Endothelial cell of umbilical vein (primary cell): ENCODE measurements around the gene FAM168B. TPM values are rescaled to one million over a fixed set of nuclear protein-coding genes. Genes with fewer than 3 reads are reported as not detected.

Experiments
- BruUV-seq: library from RNA; stranded (reverse); fragments of 400-500 nt; replicated peaks from 2 replicates; lab custom pipeline; 2021; lab: Mats Ljungman, UMichigan
- CTCF ChIA-PET: fragments of 300-600, 350-600 bp; sonication (Branson Sonifier 250); formaldehyde crosslinking; loops from one replicate; lab custom pipeline; 2021; ENCODE audit warnings: antibody characterized with exemption, inconsistent platforms; lab: Charles Lee
- POLR2A ChIA-PET: fragments of 300-600, 350-600 bp; sonication (Branson Sonifier 250); formaldehyde crosslinking; loops from one replicate; lab custom pipeline; 2021; ENCODE audit warnings: antibody characterized with exemption, inconsistent platforms; lab: Charles Lee
- DNase-seq: peaks from one replicate; pipeline ENCODE4 v3.0.0-alpha.2; 2011; ENCODE audit warnings: low read depth, low spot score
- FAIRE-seq: peaks from 2 replicates; lab custom pipeline; 2011; peaks lifted over from hg19 to GRCh38; lab: Jason Lieb, UNC
- H2AFZ ChIP-seq: 2 replicates; pipeline ENCODE4 v1.6.0; 2012; ENCODE audit warnings: low read depth, low read length, control low read depth, inconsistent platforms
- H3K27ac ChIP-seq: 2 replicates; pipeline ENCODE4 v1.5.1; 2011; ENCODE audit warnings: low read depth, mild to moderate bottlenecking, control low read depth, low read length, moderate library complexity; ENCODE audit not compliant: insufficient read depth
- H3K27me3 ChIP-seq, 2 experiments: 2 replicates each; pipeline versions ENCODE4 v1.6.0 to v1.6.1; 2011; ENCODE audit warnings: low read length in 2 of 2, mixed read lengths in 1 of 2; ENCODE audit not compliant: control insufficient read depth in 2 of 2, insufficient read depth in 2 of 2
- H3K36me3 ChIP-seq, 2 experiments: 2 replicates in 1 of 2; 3 replicates in 1 of 2; pipeline ENCODE4 v1.5.1; 2011; ENCODE audit warnings: low read length in 2 of 2, mild to moderate bottlenecking in 1 of 2, moderate library complexity in 1 of 2; ENCODE audit not compliant: control insufficient read depth in 2 of 2, insufficient read depth in 2 of 2; ENCODE audit errors: extremely low read depth in 1 of 2
- H3K4me1 ChIP-seq: 3 replicates; pipeline ENCODE4 v1.5.1; 2011; ENCODE audit warnings: mild to moderate bottlenecking, low read length; ENCODE audit not compliant: control insufficient read depth, insufficient read depth; ENCODE audit errors: extremely low read depth
- H3K4me2 ChIP-seq: 2 replicates; pipeline ENCODE4 v1.6.1; 2011; ENCODE audit warnings: low read length, control low read depth, mixed read lengths; ENCODE audit not compliant: insufficient read depth
- H3K4me3 ChIP-seq, 3 experiments: fragments of 200-600 bp in 1 of 3; sonication (generic), shearing (Covaris generic) in 1 of 3; replicated peaks in 1 of 3; 2 replicates each; pipeline ENCODE4 v1.5.1; 2011 to 2016; ENCODE audit warnings: control low read depth in 3 of 3, low read length in 3 of 3, mild to moderate bottlenecking in 2 of 3, inconsistent platforms in 1 of 3, low read depth in 1 of 3, moderate library complexity in 1 of 3; ENCODE audit not compliant: insufficient read depth in 1 of 3
- H3K79me2 ChIP-seq: 2 replicates; pipeline ENCODE4 v1.6.0; 2012; ENCODE audit warnings: low read length, inconsistent platforms; ENCODE audit not compliant: control insufficient read depth, insufficient read depth
- H3K9ac ChIP-seq: replicated peaks from 2 replicates; pipeline ENCODE3; 2011; ENCODE audit warnings: low read length, control low read depth; ENCODE audit not compliant: insufficient read depth; ENCODE audit errors: extremely low read depth
- H3K9me1 ChIP-seq: replicated peaks from 3 replicates; pipeline ENCODE4 v1.6.0; 2011; ENCODE audit warnings: mild to moderate bottlenecking, low read length; ENCODE audit not compliant: control insufficient read depth, insufficient read depth; ENCODE audit errors: extremely low read depth
- H3K9me3 ChIP-seq: replicated peaks from 2 replicates; pipeline ENCODE4 v1.5.1; 2012; ENCODE audit warnings: low read length, inconsistent platforms; ENCODE audit not compliant: control insufficient read depth, insufficient read depth
- H4K20me1 ChIP-seq: replicated peaks from 2 replicates; pipeline ENCODE3; 2011; ENCODE audit warnings: mild to moderate bottlenecking, low read length; ENCODE audit not compliant: control insufficient read depth, insufficient read depth; ENCODE audit errors: extremely low read depth
- FOS ChIP-seq: IDR thresholded peaks from 2 replicates; pipeline ENCODE4 v1.6.1; 2011; ENCODE audit warnings: mild to moderate bottlenecking, low read length, moderate library complexity, borderline replicate concordance; ENCODE audit not compliant: insufficient read depth
- JUN ChIP-seq: IDR thresholded peaks from 2 replicates; pipeline ENCODE4 v1.6.1; 2011; ENCODE audit warnings: borderline replicate concordance, low read depth; ENCODE audit not compliant: insufficient read length, insufficient read depth
- MYC ChIP-seq: IDR thresholded peaks from one replicate; pipeline ENCODE4 v1.6.1; 2011; ENCODE audit warnings: mild to moderate bottlenecking, low read depth, low read length
- POLR2A ChIP-seq: IDR thresholded peaks from 2 replicates; pipeline ENCODE4 v1.6.1; 2012; ENCODE audit warnings: low read depth, mild to moderate bottlenecking, control low read depth, low read length
- POLR2AphosphoS5 ChIP-seq: IDR thresholded peaks from 2 replicates; pipeline ENCODE4 v1.6.1; 2012; ENCODE audit warnings: low read depth, mild to moderate bottlenecking, control low read depth, low read length, moderate library complexity; ENCODE audit not compliant: insufficient read depth
- dilution Hi-C: fragments of 300-500 bp; cut with MboI; formaldehyde crosslinking; loops from one replicate; pipeline ENCODE4 v1.15.0; 2019; ENCODE audit warnings: low sequenced_read_pairs; ENCODE audit not compliant: extremely low pct_ligation_motif_present
- intact Hi-C: fragments of 100-400 bp; cut with micrococcal nuclease; formaldehyde crosslinking; loops from one replicate; pipeline ENCODE4 v1.10.0; 2022
- polyA plus RNA-seq, 4 experiments: library from polyadenylated mRNA; depleted of rRNA in 3 of 4; stranded (reverse) in 3 of 4; unstranded in 1 of 4; fragments of >200 nt; gene quantifications; 2 replicates each; pipeline versions ENCODE4 v1.2.1 to v1.2.3, GENCODE V29; 2011 to 2012; ENCODE audit warnings: missing spikeins in 1 of 4
- total RNA-seq: library from RNA; stranded (reverse); gene quantifications from 2 replicates; pipeline ENCODE4 v1.2.3, GENCODE V29; 2021
- TF ChIP-seq, protein P1 (sequence below): IDR thresholded peaks from 2 replicates; pipeline ENCODE4 v1.6.1; 2011; ENCODE audit not compliant: insufficient read depth, insufficient read length
- TF ChIP-seq, protein P2 (sequence below), 2 donors: IDR thresholded peaks; 1 replicate in 1 of 2; 2 replicates in 1 of 2; pipeline ENCODE4 v1.5.1; 2011; ENCODE audit warnings: low read length in 2 of 2, mild to moderate bottlenecking in 2 of 2, moderate library complexity in 2 of 2, control low read depth in 1 of 2, inconsistent platforms in 1 of 2, low read depth in 1 of 2; ENCODE audit not compliant: insufficient read depth in 1 of 2; ENCODE audit errors: extremely low read depth in 1 of 2

Gene FAM168B
- total and polyA plus RNA-seq, 2 donors (not counting 3 experiments of a cell fraction or from before 2014, with no cell fraction given), result 109 to 183 TPM

DNA sequence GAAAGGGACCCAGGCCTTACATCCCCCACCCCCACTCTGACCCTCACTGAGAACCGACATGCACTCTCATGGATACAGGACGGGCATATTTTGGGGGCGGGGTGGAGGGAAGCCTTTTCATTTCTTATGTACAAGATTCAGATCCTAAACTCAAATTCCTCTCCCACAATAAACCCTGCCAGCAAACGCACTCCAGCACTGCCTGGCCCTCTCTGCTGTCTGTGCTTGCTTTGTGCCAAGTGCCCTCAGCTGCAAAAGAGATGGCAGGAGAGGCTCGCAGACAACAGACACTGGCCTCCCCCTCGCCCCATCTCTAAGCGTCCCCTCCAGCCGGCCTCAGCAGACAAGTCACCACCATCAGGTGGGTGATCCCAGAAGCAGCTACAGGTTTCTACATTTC, 42.4 kb downstream of the FAM168B start:
- H2AFZ ChIP-seq, result no peak overlapping the region
- no peaks in the 10 kb centered on the region for H3K9me3 ChIP-seq
- ChIA-PET POLR2A (no interaction called here), CTCF (no interaction called here)
- no TSS peak for BruUV-seq
- H4K20me1 ChIP-seq, result peaks cover 6% of the 10 kb centered on the region
- H3K4me1 ChIP-seq, result no peaks in the 10 kb centered on the region
- no peak overlapping the region for H3K27ac ChIP-seq
- H3K79me2 ChIP-seq, result peaks cover 15% of the 10 kb centered on the region
- TF ChIP-seq POLR2AphosphoS5 (no peak), POLR2A (no peak), JUN (no peak)
- TF ChIP-seq, protein P1, sequence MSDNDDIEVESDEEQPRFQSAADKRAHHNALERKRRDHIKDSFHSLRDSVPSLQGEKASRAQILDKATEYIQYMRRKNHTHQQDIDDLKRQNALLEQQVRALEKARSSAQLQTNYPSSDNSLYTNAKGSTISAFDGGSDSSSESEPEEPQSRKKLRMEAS, result no peak
- TF ChIP-seq, protein P2, sequence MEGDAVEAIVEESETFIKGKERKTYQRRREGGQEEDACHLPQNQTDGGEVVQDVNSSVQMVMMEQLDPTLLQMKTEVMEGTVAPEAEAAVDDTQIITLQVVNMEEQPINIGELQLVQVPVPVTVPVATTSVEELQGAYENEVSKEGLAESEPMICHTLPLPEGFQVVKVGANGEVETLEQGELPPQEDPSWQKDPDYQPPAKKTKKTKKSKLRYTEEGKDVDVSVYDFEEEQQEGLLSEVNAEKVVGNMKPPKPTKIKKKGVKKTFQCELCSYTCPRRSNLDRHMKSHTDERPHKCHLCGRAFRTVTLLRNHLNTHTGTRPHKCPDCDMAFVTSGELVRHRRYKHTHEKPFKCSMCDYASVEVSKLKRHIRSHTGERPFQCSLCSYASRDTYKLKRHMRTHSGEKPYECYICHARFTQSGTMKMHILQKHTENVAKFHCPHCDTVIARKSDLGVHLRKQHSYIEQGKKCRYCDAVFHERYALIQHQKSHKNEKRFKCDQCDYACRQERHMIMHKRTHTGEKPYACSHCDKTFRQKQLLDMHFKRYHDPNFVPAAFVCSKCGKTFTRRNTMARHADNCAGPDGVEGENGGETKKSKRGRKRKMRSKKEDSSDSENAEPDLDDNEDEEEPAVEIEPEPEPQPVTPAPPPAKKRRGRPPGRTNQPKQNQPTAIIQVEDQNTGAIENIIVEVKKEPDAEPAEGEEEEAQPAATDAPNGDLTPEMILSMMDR (IDR thresholded peaks at IDR 0.05; ENCODE audit: extremely low read depth in 1 of 2, insufficient read depth in 1 of 2, low read depth in 1 of 2, low read length in 2 of 2), result no peak
- H3K36me3 ChIP-seq, result peaks cover 24 to 58% of the 10 kb centered on the region in 2 experiments
- H3K9me1 ChIP-seq, result no peaks in the 10 kb centered on the region
- intact Hi-C loops (no loop called here), dilution Hi-C loops (no loop called here)
- H3K9ac ChIP-seq, result no peak overlapping the region
- H3K4me3 ChIP-seq, result no peak overlapping the region
- no peak for DNase-seq
- FAIRE-seq, result no peak
- H3K4me2 ChIP-seq, result no peak overlapping the region
- no peaks in the 10 kb centered on the region for H3K27me3 ChIP-seq

GRCh38 chr2:131049150-131049718, 44.0 kb downstream of the FAM168B start:
- FAIRE-seq, result no peak
- Histone ChIP-seq H3K9ac (no peak overlapping the region), H3K4me2 (no peak overlapping the region), H3K4me1 (no peaks in the 10 kb centered on the region), H3K9me1 (no peaks in the 10 kb centered on the region), H4K20me1 (peaks cover 6% of the 10 kb centered on the region), H3K79me2 (peaks cover 3% of the 10 kb centered on the region), H3K27me3 (no peaks in the 10 kb centered on the region), H3K4me3 (no peak overlapping the region), H2AFZ (no peak overlapping the region), H3K27ac (no peak overlapping the region), H3K36me3 (peaks cover 18 to 44% of the 10 kb centered on the region in 2 experiments), H3K9me3 (no peaks in the 10 kb centered on the region)
- ChIA-PET CTCF (no interaction called here), POLR2A (no interaction called here)
- TF ChIP-seq FOS, result no peak
- TF ChIP-seq, protein P1, result no peak
- TF ChIP-seq MYC, result no peak
- DNase-seq, result no peak
- no TSS peak for BruUV-seq
- dilution Hi-C loops (no loop called here), intact Hi-C loops (loop anchor here (10.0 kb wide), 1 partner anchor 254 kb away; no protein-coding TSS in a partner anchor)
